Caki2 (cell line): Measurements from ENCODE around the gene MPIG6B. TPM values are rescaled to one million over a fixed set of nuclear protein-coding genes. Genes with fewer than 3 reads are reported as not detected.

Experiments
- DNase-seq: peaks from one replicate; pipeline ENCODE4 v3.0.0-alpha.2; 2015; ENCODE audit warnings: low read depth
- in situ Hi-C: cut with HindIII; loops from 2 replicates; pipeline ENCODE4 v1.10.0; 2016; ENCODE audit warnings: low sequenced_read_pairs, low pct_unique_long_range_greater_than_20kb, mixed read lengths
- total RNA-seq: library from RNA; depleted of rRNA; stranded (reverse); fragments of >200 nt; shearing (Covaris generic); gene quantifications from 2 replicates; pipeline ENCODE4 v1.2.3, GENCODE V29; 2014; ENCODE audit warnings: low replicate concordance

The MPIG6B gene
- total RNA-seq, 1 experiment from 2014 or later, result not detected

GRCh38 chr6:31758281-31758680 is 35.1 kb downstream of the MPIG6B start:
- in situ Hi-C loops, result no loop called here
- DNase-seq, result no peak

GRCh38 chr6:31760790-31761189 is 37.6 kb downstream of the MPIG6B start:
- DNase-seq, result no peak
- in situ Hi-C loops, result no loop called here

GRCh38 chr6:31761343-31761742 is 38.2 kb downstream of the MPIG6B start:
- in situ Hi-C loops, result no loop called here

DNA sequence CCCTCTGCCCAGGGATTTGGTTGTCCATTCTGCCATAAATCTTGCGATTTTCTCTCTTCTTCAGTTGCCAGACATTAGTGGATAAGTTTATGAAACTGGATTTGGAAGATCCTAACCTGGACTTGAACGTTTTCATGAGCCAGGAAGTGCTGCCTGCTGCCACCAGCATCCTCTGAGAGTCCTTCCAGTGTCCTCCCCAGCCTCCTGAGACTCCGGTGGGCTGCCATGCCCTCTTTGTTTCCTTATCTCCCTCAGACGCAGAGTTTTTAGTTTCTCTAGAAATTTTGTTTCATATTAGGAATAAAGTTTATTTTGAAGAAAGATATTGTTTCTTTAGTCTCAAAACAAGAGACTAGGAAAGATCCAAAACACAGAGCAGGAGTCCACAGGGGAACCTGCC is 39.2 kb downstream of the MPIG6B start, which contains the start of gene SAPCD1:
Gene SAPCD1 (plus strand): TSS at position 301 of the 400 bp plus-strand sequence. CDS start 399 bp downstream, outside the sequence.
- in situ Hi-C loops, result no loop called here

More at GRCh38 chr6:31761343-31761742, 38.2 kb downstream of the MPIG6B start:
- DNase-seq, result no peak

GRCh38 chr6:31762878-31763618 is 39.9 kb downstream of the MPIG6B start:
- DNase-seq, result no peak
- in situ Hi-C loops, result no loop called here

More for the DNA sequence above, 39.2 kb downstream of the MPIG6B start, which contains the start of gene SAPCD1:
- no peak for DNase-seq

DNA sequence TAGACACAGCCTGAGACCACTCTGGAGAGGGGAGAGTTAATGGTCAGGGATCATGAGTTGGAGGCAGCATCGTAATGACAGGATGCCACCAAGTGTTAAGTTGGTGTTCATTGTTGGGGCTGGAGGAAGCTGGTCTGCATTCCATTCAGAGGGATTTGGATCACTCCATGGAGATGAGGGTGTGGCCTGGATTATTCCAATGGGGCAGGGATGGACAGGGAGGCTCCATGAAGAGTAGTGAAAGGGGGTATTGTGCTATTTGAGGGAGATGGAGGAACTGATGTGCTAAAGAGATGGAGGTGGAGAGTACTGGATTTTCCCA is 40.4 kb downstream of the MPIG6B start:
- DNase-seq, result peak; percentile 69
- in situ Hi-C loops, result no loop called here

- no peak for DNase-seq
- in situ Hi-C loops, result no loop called here
Observed at GRCh38 chr6:31764198-31764597, 41.0 kb downstream of the MPIG6B start.

DNA sequence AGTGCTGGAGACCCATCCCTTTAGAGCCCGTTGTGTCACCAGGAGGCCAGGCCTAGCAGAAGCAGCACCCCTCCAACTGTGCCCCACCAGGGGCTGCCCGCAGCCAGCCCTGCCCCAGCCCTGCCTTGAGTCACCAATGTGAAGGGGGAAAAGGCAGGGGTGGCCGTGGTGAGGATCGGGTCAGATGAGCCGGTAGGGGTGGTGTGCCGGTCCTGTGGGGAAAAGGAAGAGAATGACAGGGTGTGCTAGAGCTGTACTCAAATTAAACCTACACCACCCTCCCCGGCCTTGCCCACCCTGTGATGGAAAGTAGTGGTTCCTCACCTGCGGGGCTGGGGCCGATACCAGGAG is 42.4 kb downstream of the MPIG6B start:
- in situ Hi-C loops, result no loop called here
- DNase-seq, result no peak

- no peak for DNase-seq
- in situ Hi-C loops, result no loop called here
Observed at GRCh38 chr6:31765910-31766794, 43.0 kb downstream of the MPIG6B start.

DNA sequence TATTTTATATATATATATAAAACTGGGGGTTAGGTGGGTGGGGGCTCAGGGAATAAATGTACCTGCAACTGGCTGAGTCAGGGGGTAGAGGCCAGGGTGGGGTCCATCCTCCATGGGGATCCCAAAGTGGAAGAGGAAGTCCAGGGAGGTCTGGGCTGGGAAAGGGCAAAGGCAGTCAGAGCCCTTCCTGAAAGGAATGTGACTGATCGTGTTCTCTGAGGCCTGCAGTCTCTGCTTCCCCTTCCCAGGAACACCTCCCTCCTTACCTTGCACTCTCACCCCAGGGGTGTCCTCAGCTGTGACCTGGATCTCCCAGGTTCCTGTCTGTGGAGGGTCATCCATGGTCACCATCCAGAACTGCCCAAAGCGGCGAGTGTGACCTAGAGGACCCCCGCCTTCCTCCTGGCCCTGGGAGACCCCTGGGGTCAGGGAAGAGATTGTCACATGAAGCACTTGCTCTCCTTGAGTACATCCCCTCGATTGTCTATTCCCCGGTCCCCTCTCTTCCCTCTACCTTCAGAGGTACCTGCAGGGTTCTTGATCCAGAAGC is 44.0 kb downstream of the MPIG6B start:
- in situ Hi-C loops, result no loop called here
- no peak for DNase-seq

DNA sequence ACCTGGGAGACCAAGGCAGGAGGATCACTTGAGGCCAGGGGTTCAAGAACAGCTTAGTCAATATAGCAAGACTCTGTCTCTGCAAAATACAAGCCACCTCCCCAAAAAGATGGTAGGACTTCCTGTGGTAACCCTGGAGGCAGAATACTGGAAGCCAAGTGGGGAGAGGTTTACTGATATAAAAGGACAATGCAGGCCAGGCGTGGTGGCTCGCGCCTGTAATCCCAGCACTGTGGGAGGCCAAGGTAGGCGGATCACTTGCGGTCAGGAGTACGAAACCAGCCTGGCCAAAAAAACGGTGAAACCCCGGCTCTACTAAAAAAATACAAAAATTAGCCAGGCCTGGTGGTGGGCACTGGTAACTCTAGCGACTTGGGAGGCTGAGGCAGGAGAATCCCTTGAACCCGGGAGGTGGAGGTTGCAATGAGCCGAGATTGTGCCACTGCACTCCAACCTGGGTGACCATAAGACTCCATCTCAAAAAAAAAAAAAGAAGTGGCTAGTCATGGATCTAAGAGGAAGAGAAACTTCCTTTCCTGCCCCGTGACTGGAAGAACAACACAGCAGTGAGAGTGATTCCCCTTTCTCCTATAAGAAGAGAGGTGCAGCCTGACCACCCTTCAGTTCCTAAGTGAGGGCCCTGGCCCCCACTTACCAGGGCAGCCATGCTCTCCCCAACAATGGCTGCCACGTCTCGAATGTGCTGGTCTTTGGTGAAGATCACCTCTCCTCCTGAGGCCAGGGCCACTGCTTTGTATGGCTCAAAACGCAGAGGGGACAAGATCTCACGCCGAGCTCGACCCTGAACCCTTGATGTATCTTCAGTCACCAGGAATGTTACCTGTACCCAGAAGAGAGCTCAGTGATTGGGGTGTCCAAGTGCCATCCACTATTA is 45.4 kb downstream of the MPIG6B start:
- no peak for DNase-seq
- in situ Hi-C loops, result no loop called here

GRCh38 chr6:31769684-31770371 is 46.7 kb downstream of the MPIG6B start:
- peak; percentile 34 for DNase-seq
- in situ Hi-C loops, result no loop called here

DNA sequence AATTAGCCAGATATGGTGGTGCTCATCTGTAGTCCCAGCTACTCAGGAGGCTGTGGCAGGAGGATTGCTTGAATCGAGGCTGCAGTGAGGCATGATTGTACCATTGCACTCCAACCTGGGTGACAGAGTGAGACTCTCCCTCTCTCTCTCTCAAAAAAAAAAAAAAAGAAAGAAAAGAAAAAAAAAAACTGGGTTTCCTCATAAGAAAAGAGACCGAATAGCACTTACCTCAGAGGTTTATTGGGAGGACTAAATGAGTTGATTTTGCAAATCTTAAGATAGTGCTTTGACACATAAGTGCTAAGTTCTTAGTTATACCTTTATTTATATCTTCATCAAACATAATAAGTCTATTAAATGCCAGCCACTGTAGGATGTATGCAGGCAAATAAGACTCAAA is 47.7 kb downstream of the MPIG6B start:
- in situ Hi-C loops, result no loop called here

GRCh38 chr6:31771992-31772358 is 48.8 kb downstream of the MPIG6B start:
- no peak for DNase-seq
- in situ Hi-C loops, result no loop called here

More for the DNA sequence above, 47.7 kb downstream of the MPIG6B start:
- no peak for DNase-seq

GRCh38 chr6:31775184-31775583 is 52.0 kb downstream of the MPIG6B start:
- no peak for DNase-seq
- in situ Hi-C loops, result no loop called here

DNA sequence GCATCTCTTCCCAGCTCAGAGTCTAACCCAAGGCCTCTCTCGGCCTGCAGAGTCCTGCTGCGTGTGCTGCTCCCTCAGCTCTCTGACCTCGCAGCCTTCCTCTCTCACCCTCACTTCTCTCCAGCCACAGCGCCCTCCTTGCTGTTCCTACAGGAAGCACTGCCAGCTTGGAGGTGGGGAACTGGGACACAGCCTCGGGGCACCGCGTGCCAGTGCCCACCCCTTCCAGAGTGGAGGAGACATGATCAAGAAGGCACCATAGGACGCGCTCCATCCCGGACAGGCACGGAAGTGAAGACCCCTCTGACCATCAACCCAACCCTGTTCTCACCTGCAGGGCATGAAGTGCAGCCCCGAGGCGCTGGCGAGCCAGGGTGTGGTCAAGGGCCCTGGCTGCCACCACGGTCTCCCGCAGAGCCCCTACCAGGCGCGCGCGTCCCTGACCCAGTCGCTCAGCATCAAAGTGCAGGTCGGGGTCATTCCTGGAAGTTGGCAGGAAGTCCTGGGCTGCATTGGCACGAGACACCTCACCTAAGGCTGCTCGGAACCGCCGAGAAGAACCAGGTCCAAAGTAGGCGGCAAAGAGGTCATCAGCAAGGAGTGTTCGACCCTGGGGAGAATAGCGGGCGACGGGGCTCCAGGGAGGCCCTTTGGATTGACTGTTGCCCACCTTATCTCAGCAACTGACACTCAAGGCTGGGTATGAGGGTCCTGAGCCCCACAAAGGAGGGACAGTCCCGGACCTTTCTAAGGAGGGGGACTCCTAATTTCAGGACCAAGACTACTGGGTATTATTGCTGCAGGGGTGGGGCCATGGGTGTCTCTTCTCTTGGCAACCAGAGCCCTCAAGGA is 52.7 kb downstream of the MPIG6B start:
- in situ Hi-C loops, result no loop called here
- DNase-seq, result no peak
